Activated T-helper 2 cell treated with anti-CD3 and anti-CD28 coated beads, Interferon-gamma antibody, Interleukin-2, Interleukin-4, amounts not matched to agents 10 μg/mL and 5 μg/mL and 100 μg/mL, durations not matched to agents 14 hours and 24 hours and 36 hours (primary cell): Measurements from ENCODE around the gene ZFPL1. TPM values are rescaled to one million over a fixed set of nuclear protein-coding genes. Genes with fewer than 3 reads are reported as not detected.

Experiments used
- DNase-seq: peaks from one replicate; pipeline ENCODE4 v3.0.0; 2021; ENCODE audit warnings: low spot score
- H3K27ac Mint-ChIP-seq: one replicate; pipeline ENCODE4 v1.8.0; 2021; ENCODE audit warnings: mixed read lengths
- H3K27me3 Mint-ChIP-seq: one replicate; pipeline ENCODE4 v1.8.0; 2021; ENCODE audit warnings: low read depth, mixed read lengths
- H3K36me3 Mint-ChIP-seq: one replicate; pipeline ENCODE4 v1.8.0; 2021; ENCODE audit warnings: low read depth, mixed read lengths
- H3K4me1 Mint-ChIP-seq: one replicate; pipeline ENCODE4 v1.8.0; 2021; ENCODE audit warnings: low read depth, mixed read lengths
- H3K4me3 Mint-ChIP-seq: one replicate; pipeline ENCODE4 v1.8.0; 2021; ENCODE audit warnings: low read depth, mild to moderate bottlenecking, moderate library complexity, mixed read lengths
- H3K9me3 Mint-ChIP-seq: one replicate; pipeline ENCODE4 v1.8.0; 2021; ENCODE audit warnings: mixed read lengths
- intact Hi-C: fragments of 100-400 bp; cut with micrococcal nuclease; formaldehyde crosslinking; loops from one replicate; pipeline ENCODE4 v1.15.1; 2023
- total RNA-seq: library from RNA; stranded (reverse); gene quantifications from 2 replicates; pipeline ENCODE4 v1.2.3, GENCODE V29; 2022

Gene ZFPL1
- total RNA-seq, 1 donor from 2014 or later: 37.2 TPM

DNA sequence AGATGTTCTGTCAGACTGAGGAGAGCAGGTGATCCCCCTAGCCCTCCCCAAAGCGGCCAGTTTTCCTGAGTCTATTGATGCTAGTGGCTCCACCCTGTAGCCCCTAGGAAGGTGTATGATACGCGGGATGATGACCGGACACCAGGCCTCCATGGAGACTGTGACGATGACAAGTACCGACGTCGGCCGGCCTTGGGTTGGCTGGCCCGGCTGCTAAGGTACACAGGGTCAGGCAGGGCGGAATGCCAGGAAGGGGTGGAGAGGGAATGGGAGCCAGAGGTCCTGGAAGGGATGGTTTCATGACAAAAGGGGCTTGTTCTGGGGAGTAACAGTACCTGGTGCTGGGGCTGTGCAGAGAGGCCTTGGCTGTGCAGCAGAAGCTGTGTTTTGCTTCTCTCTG lies 3.2 kb downstream of the ZFPL1 start:
- Mint-ChIP-seq H3K27me3 (no peaks in the 10 kb centered on the region), H3K36me3 (peaks cover 51% of the 10 kb centered on the region), H3K27ac (no peak overlapping the region), H3K4me1 (peaks cover 17% of the 10 kb centered on the region), H3K9me3 (no peaks in the 10 kb centered on the region), H3K4me3 (no peak overlapping the region)
- intact Hi-C loops: loop anchor here (10.0 kb wide), 1 partner anchor 768 kb away; the partner anchor contains the start of gene CFL1
- no peak for DNase-seq

DNA sequence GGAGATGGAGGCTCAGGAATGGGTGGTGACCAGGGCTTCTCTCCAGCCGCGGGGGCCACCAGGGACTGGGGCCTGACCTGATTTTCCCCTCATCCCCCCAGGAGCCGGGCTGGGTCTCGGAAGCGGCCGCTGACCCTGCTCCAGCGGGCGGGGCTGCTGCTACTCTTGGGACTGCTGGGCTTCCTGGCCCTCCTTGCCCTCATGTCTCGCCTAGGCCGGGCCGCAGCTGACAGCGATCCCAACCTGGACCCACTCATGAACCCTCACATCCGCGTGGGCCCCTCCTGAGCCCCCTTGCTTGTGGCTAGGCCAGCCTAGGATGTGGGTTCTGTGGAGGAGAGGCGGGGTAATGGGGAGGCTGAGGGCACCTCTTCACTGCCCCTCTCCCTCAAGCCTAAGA lies 3.8 kb downstream of the ZFPL1 start:
- no peak overlapping the region for H3K27ac Mint-ChIP-seq

DNA sequence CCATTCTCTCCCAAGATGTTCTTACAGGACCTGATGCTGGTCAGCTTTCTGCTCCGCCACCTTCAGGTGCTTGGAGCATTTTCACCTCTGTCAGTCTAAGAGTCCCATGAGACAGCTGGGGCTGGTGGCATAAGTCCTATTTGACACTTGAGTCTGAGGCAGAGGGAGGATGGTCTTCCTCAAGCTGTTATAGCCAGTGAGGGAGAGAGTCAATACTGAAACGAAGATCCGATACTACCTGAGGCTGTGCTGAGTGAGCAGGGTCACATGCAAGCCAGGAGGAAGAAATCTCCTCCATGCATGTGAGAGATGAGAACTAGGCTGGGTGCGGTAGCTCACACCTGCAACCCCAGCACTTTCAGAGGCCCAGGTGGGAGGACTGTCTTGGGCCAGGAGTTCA lies 5.6 kb downstream of the ZFPL1 start:
- no peaks in the 10 kb centered on the region for H3K27me3 Mint-ChIP-seq
- no peak overlapping the region for H3K27ac Mint-ChIP-seq
- no peak for DNase-seq
- H3K4me1 Mint-ChIP-seq: peaks cover 8% of the 10 kb centered on the region
- intact Hi-C loops: loop anchor here (10.0 kb wide), 1 partner anchor 765 kb away; the partner anchor contains the start of gene CFL1
- no peaks in the 10 kb centered on the region for H3K9me3 Mint-ChIP-seq
- H3K36me3 Mint-ChIP-seq: peaks cover 32% of the 10 kb centered on the region
- H3K4me3 Mint-ChIP-seq: no peak overlapping the region

More for the DNA sequence above, 3.8 kb downstream of the ZFPL1 start:
- intact Hi-C loops: loop anchor here (10.0 kb wide), 1 partner anchor 767 kb away; the partner anchor contains the start of gene CFL1
- H3K27me3 Mint-ChIP-seq: no peaks in the 10 kb centered on the region
- no peaks in the 10 kb centered on the region for H3K9me3 Mint-ChIP-seq
- H3K36me3 Mint-ChIP-seq: peaks cover 46% of the 10 kb centered on the region
- peaks cover 14% of the 10 kb centered on the region for H3K4me1 Mint-ChIP-seq
- no peak overlapping the region for H3K4me3 Mint-ChIP-seq
- DNase-seq: no peak

DNA sequence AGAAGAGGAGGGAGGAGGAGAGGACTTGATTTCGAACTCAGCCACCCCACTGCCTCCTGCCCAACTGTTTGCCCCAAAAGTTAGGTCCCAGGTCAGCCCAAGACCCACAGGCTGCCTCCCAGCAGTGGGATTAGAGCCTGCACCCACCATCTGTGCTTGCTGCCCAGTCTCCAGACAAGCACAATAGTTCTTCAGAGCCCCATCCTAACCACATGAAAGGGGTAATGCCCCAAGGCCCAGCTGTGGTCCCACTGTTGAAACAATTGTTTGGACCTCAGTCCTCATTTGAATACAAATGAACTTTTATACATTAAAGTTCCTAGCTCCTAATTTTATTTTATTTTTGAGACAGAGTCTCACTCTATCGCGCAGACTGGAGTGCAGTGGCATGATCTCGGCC lies 6.6 kb downstream of the ZFPL1 start:
- no peak overlapping the region for H3K27ac Mint-ChIP-seq
- no peaks in the 10 kb centered on the region for H3K27me3 Mint-ChIP-seq

DNA sequence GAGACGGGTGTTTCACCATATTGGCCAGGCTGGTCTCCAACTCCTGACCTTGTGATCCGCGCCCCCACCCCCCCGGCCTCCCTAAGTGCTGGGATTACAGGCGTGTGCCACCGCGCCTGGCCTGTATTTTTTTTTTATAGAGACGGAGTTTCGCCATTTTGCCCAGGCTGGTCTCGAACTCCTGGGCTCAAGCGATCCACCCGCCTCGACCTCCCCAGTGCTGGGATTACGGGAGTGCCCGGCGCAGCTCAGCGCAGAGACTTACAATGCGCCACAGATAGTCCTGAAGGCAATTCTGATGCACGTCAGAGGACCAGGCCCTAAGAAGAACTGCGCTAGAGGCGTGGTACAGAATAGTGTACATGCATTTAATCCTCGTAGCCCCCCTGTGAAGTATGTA lies 11.4 kb downstream of the ZFPL1 start:
- Mint-ChIP-seq H3K4me3 (peak overlapping the region; percentile 88), H3K27ac (peak overlapping the region; percentile 96), H3K36me3 (peaks cover 12% of the 10 kb centered on the region), H3K9me3 (no peaks in the 10 kb centered on the region), H3K27me3 (no peaks in the 10 kb centered on the region), H3K4me1 (peaks cover 11% of the 10 kb centered on the region)
- DNase-seq: no peak
- intact Hi-C loops: no loop called here

More for the DNA sequence above, 6.6 kb downstream of the ZFPL1 start:
- Mint-ChIP-seq H3K9me3 (no peaks in the 10 kb centered on the region), H3K4me1 (peaks cover 5% of the 10 kb centered on the region), H3K36me3 (peaks cover 28% of the 10 kb centered on the region), H3K4me3 (no peak overlapping the region)
- DNase-seq: no peak
- intact Hi-C loops: no loop called here

DNA sequence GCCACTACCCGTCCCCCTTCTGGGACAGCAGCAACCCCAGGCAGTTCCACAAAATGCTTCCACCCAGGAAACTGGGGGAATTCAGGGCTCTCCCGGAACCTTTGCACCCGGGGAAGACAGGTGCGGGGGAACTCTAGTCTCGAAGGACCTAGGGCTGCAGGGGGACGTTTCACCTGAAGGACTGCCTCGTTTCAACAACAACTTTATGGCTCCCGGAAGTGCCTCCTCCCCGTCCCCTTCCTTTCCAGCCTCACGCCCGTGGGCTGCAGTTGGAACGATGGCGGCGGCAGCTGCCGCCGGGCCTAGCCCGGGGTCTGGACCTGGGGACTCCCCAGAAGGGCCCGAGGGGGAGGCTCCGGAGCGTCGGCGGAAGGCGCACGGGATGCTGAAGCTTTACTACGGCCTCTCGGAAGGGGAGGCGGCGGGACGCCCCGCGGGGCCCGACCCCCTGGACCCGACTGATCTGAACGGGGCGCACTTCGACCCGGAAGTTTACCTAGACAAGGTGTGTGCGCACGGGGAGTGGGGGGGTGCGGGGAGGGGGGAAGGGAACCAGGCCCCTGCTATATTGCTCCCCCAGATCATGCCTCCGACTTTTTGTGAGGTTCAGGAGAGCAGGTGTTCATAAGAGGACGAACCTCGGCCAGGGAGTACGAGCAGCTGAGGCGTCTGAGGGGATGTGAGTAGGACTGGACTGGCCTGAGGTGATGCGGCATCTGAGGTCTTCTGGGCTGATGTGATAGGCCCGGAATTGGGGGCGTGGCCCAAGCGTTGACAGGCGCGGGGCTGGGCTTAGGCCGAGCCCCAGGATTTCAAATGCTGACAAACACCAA lies 12.2 kb downstream of the ZFPL1 start, which contains the start of gene VPS51:
Gene VPS51, plus strand, starts transcription at position 241 of the 833 bp plus-strand sequence. Its CDS starts 37 bp downstream, at position 278.
- peak; percentile 82 for DNase-seq
- Mint-ChIP-seq H3K9me3 (no peaks in the 10 kb centered on the region), H3K27me3 (no peaks in the 10 kb centered on the region), H3K36me3 (peaks cover 12% of the 10 kb centered on the region), H3K4me1 (peaks cover 11% of the 10 kb centered on the region), H3K4me3 (peak within 1 kb of the TSS; percentile 88), H3K27ac (peak within 1 kb of the TSS; percentile 96)
- intact Hi-C loops: loop anchor here (1.0 to 2.0 kb wide), 3 partner anchors 12 to 83 kb away; partner anchors contain the start of genes CDCA5, TM7SF2 and ZFPL1

DNA sequence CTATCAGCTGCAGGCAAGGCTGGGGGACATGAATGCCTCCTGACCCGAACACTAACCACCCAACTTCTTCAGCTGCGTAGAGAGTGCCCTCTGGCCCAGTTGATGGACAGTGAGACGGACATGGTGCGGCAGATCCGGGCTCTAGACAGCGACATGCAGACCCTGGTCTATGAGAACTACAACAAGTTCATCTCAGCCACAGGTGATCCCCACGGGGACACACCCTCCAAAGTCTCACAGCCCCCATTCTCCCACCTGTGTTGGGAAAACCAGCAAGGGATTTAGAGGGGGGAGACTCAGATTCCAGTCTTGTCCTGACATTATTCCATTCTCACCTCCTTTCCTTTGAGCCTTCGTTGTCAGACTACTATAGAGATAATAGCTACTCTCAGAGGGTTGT lies 12.9 kb downstream of the ZFPL1 start:
- Mint-ChIP-seq H3K36me3 (peaks cover 12% of the 10 kb centered on the region), H3K4me3 (peak overlapping the region; percentile 88), H3K4me1 (peaks cover 11% of the 10 kb centered on the region), H3K9me3 (no peaks in the 10 kb centered on the region), H3K27ac (no peak overlapping the region), H3K27me3 (no peaks in the 10 kb centered on the region)
- intact Hi-C loops: loop anchor here (1.0 to 2.0 kb wide), 3 partner anchors 13 to 84 kb away; partner anchors contain the start of genes CDCA5, TM7SF2 and ZFPL1
- no peak for DNase-seq

DNA sequence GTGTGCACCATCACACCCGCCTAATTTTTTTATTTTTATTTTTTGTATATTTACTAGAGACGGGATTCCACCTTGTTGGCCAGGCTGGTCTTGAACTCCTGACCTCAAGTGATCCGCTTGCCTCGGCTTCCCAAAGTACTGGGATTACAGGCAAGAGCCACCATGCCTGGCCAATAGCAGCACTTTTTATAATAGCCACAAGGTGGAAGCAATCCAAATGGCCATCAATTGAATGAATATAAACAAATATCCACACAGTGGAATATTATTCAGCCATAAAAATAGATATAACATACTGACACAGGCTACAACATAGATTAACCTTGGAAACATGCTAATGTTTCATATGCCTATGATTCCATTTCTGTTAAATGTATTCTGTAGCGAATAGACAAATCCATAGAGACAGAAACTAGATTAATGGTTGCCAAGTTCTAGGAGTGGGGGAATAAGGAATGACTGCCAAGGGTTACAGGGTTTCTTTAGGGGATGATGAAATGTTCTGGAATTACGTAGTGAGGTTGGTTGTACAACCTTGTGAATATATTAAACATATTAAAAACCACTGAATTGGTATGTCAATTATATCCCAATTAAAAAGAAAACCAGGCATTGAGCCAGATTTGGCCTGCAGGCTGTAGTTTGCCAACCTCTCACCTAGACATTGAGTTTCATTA lies 16.8 kb downstream of the ZFPL1 start:
- peaks cover 26% of the 10 kb centered on the region for H3K36me3 Mint-ChIP-seq
- DNase-seq: no peak
- no peaks in the 10 kb centered on the region for H3K9me3 Mint-ChIP-seq
- no peak overlapping the region for H3K27ac Mint-ChIP-seq
- no peaks in the 10 kb centered on the region for H3K27me3 Mint-ChIP-seq
- intact Hi-C loops: no loop called here
- H3K4me1 Mint-ChIP-seq: peaks cover 16% of the 10 kb centered on the region
- no peak overlapping the region for H3K4me3 Mint-ChIP-seq

DNA sequence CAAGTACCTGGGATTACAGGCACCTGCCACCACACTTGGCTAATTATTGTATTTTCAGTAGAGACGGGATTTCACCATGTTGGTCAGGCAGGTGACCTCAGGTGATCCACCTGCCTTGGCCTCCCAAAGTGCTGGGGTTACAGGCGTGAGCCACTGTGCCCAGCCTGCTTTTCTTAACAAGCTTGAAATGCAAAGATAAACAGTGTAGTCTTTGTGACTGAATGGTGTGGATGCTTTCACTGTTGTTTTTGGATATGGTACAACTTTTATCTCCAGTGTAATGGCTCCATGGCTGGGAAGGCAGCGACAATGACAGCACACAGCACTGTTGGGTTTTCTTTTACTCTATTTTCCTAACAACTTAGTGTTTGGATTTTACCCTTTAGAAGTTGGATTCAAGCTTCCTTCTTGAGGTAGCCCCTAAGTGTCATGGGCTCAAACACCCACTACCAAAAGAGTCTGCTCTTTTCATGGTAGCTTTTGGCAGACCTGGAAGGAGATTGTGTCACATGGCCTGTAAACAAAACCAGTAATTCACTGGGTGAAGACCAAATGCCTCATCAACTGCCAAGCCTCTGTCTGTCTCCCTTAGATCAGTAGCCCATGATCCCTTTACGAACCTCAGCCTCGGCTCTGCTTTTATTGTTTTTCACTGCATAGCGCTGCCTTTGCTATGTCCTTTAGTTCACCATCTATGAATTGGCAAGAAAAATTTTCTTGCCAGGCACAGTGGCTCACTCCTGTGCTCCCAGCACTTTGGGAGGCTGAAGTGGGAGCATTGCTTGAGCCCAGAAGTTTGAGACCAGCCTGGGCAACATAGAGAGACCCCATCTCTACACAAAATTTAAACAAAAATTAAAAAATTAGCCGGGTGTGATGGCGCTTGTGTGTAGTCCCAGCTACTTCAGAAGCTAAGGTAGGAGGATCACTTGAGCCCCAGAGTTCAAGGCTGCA lies 18.4 kb downstream of the ZFPL1 start:
- Mint-ChIP-seq H3K4me3 (no peak overlapping the region), H3K36me3 (peaks cover 34% of the 10 kb centered on the region), H3K4me1 (peaks cover 15% of the 10 kb centered on the region), H3K27ac (no peak overlapping the region), H3K27me3 (no peaks in the 10 kb centered on the region), H3K9me3 (no peaks in the 10 kb centered on the region)
- DNase-seq: no peak
- intact Hi-C loops: no loop called here

DNA sequence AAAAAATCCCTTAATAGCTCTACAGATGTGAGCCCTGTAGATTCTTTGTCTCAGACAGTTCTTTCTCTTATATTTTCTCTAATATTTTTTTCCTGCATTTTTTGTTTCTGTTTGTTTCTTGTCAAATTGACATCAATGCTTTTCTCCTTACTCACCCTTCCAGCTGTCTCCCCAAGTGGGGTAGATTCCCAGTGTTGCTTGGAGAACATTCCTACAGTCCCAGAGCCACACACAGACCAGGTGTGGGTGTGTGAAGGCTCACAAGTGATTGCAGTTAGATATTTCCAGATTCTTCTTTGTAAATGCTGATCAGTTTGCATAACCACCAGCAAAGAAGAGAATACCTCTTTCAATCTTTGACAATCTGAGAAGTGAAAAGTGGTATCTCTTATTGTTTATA lies 19.5 kb downstream of the ZFPL1 start:
- no peak for DNase-seq
- H3K9me3 Mint-ChIP-seq: no peaks in the 10 kb centered on the region
- no peaks in the 10 kb centered on the region for H3K27me3 Mint-ChIP-seq
- H3K4me3 Mint-ChIP-seq: no peak overlapping the region
- intact Hi-C loops: no loop called here
- H3K36me3 Mint-ChIP-seq: peaks cover 29% of the 10 kb centered on the region
- H3K4me1 Mint-ChIP-seq: peaks cover 11% of the 10 kb centered on the region
- no peak overlapping the region for H3K27ac Mint-ChIP-seq

DNA sequence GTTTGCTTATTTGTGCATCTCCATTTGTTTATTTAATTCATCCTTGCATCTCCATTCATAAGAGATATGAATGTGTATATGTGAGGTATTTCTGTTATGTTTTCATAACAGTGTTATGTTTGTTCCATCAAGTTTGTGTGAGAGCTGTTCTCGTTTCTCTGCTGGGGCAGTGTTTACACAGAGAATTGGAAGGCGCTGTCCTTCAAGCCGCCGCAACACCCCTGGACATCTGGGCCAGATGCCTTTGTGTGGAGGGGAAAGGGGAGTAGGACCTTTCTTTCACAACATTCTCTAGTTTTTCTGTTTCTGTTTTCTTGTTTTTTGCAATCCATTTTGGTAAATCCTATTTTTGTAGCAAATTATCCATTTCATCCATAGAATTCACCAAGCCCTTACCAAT lies 20.6 kb downstream of the ZFPL1 start:
- Mint-ChIP-seq H3K4me3 (no peak overlapping the region), H3K27ac (peak overlapping the region; percentile 33), H3K4me1 (peaks cover 8% of the 10 kb centered on the region), H3K27me3 (no peaks in the 10 kb centered on the region), H3K36me3 (peaks cover 25% of the 10 kb centered on the region), H3K9me3 (no peaks in the 10 kb centered on the region)
- intact Hi-C loops: no loop called here
- DNase-seq: no peak

DNA sequence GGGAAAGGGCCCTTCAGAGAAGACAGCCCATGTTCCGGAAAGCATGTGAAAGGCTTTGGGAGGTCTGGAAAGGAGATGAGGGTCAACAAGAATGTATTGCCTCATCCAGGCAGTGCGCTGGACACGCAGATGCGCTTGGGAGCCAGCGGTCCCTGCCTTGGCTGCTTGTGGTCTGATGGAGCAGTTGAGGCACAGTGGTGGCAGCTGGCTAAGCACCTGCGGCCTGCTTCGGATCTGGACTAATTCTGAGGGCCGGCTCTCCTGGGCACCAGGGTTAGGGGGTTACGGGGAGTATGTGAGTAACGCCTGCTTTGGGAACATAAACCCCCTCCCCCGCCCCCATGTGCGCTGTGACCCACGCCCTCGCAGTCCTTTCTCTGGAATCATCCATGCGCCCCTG lies 23.1 kb downstream of the ZFPL1 start:
- no peak overlapping the region for H3K27ac Mint-ChIP-seq
- no peaks in the 10 kb centered on the region for H3K9me3 Mint-ChIP-seq
- no peaks in the 10 kb centered on the region for H3K27me3 Mint-ChIP-seq
- no peak overlapping the region for H3K4me3 Mint-ChIP-seq
- no peak for DNase-seq
- peaks cover 30% of the 10 kb centered on the region for H3K36me3 Mint-ChIP-seq
- intact Hi-C loops: no loop called here
- peaks cover 24% of the 10 kb centered on the region for H3K4me1 Mint-ChIP-seq
